PC-3 (cell line): Measurements from ENCODE around the gene MAK. TPM values are rescaled to one million over a fixed set of nuclear protein-coding genes. Genes with fewer than 3 reads are reported as not detected.
"Not testable (repeated sequence)": the region's sequence is repeated elsewhere in the genome, so short reads cannot be mapped to it uniquely, and the experiment has no call there.

ENCODE experiments used
- ATAC-seq: fragments of 200-7000 bp; cut with Tn5 transposase; 2 replicates; pipeline ENCODE4 v1.9.1; 2020; ENCODE audit warnings: mild to moderate bottlenecking, moderate library complexity
- BruUV-seq: library from RNA; stranded (reverse); fragments of 400-500 nt; replicated peaks from 2 replicates; lab custom pipeline; 2021; lab: Mats Ljungman, UMichigan
- CTCF ChIA-PET: fragments of 300-600 bp; sonication (Branson Sonifier 250); formaldehyde crosslinking; loops from one replicate; lab custom pipeline; 2022; ENCODE audit warnings: antibody characterized with exemption; lab: Charles Lee
- POLR2A ChIA-PET: fragments of 300-600 bp; sonication (Branson Sonifier 250); formaldehyde crosslinking; loops from one replicate; lab custom pipeline; 2022; ENCODE audit warnings: antibody characterized with exemption; ENCODE audit not compliant: unreplicated experiment; lab: Charles Lee
- DNase-seq: peaks from one replicate; pipeline ENCODE4 v3.0.0-alpha.2; 2015
- H2AFZ ChIP-seq: fragments of 300-600 bp; sonication (generic); 2 replicates; pipeline ENCODE4 v1.6.0; 2016; ENCODE audit warnings: antibody characterized with exemption, low read length
- H3F3A ChIP-seq: fragments of 300-600 bp; sonication (generic); one replicate; pipeline ENCODE4 v1.6.0; 2017; ENCODE audit warnings: antibody characterized with exemption, low read length, control low read depth, mild to moderate bottlenecking; ENCODE audit not compliant: unreplicated experiment
- H3K27ac ChIP-seq: fragments of 300-600 bp; sonication (generic); 2 replicates; pipeline ENCODE4 v1.5.1; 2016; ENCODE audit warnings: mild to moderate bottlenecking, low read length
- H3K27me3 ChIP-seq: fragments of 300-600 bp; sonication (generic); 2 replicates; pipeline ENCODE4 v1.6.1; 2016; ENCODE audit warnings: low read length, mixed read lengths
- H3K36me3 ChIP-seq: fragments of 300-600 bp; sonication (generic); 2 replicates; pipeline ENCODE4 v1.6.1; 2016; ENCODE audit warnings: low read depth, mixed run types, low read length, mixed read lengths
- H3K4me1 ChIP-seq: fragments of 300-600 bp; sonication (generic); 2 replicates; pipeline ENCODE4 v1.5.1; 2016; ENCODE audit warnings: low read length; ENCODE audit not compliant: insufficient read depth
- H3K4me2 ChIP-seq: fragments of 300-600 bp; sonication (generic); 2 replicates; pipeline ENCODE4 v1.6.0; 2016; ENCODE audit warnings: low read length
- H3K4me3 ChIP-seq: fragments of 300-600 bp; sonication (generic); 2 replicates; pipeline ENCODE4 v1.5.1; 2016; ENCODE audit warnings: mild to moderate bottlenecking, low read length, mixed read lengths
- H3K79me2 ChIP-seq: fragments of 300-600 bp; sonication (generic); 2 replicates; pipeline ENCODE4 v1.6.1; 2017; ENCODE audit warnings: low read length, mixed read lengths
- H3K9ac ChIP-seq: fragments of 300-600 bp; sonication (generic); 2 replicates; pipeline ENCODE4 v1.6.0; 2016; ENCODE audit warnings: mild to moderate bottlenecking, low read length
- H3K9me2 ChIP-seq: fragments of 300-600 bp; sonication (generic); replicated peaks from 2 replicates; pipeline ENCODE4 v1.6.1; 2016; ENCODE audit warnings: mixed run types, low read length, mixed read lengths
- H3K9me3 ChIP-seq: fragments of 300-600 bp; sonication (generic); 2 replicates; pipeline ENCODE4 v1.6.1; 2016; ENCODE audit warnings: low read length, mixed read lengths
- H4K20me1 ChIP-seq: fragments of 300-600 bp; sonication (generic); 2 replicates; pipeline ENCODE4 v1.6.1; 2016; ENCODE audit warnings: low read length, mixed read lengths
- CTCF ChIP-seq: fragments of 300-600 bp; sonication (generic); conservative IDR thresholded peaks from 2 replicates; pipeline ENCODE4 v1.5.1; 2017; ENCODE audit warnings: antibody characterized with exemption, low read depth, mild to moderate bottlenecking, low read length
- EZH2 ChIP-seq: fragments of 300-600 bp; sonication (generic); IDR thresholded peaks from one replicate; pipeline ENCODE4 v1.6.1; 2017; ENCODE audit warnings: antibody characterized with exemption, mild to moderate bottlenecking, low read length; ENCODE audit not compliant: unreplicated experiment
- EZH2phosphoT487 ChIP-seq: fragments of 300-600 bp; sonication (generic); IDR thresholded peaks from 2 replicates; pipeline ENCODE4 v1.6.1; 2018; ENCODE audit warnings: mild to moderate bottlenecking, antibody characterized with exemption, low read length, borderline replicate concordance
- intact Hi-C: fragments of 100-400 bp; cut with micrococcal nuclease; formaldehyde crosslinking; loops from 2 replicates; pipeline ENCODE4 v1.9.0; 2023
- total RNA-seq: library from RNA; depleted of rRNA; stranded (reverse); fragments of >200 nt; gene quantifications from 2 replicates; pipeline ENCODE4 v1.2.3, GENCODE V29; 2014

MAK gene
- total RNA-seq, 1 experiment from 2014 or later, result 0.11 TPM

DNA sequence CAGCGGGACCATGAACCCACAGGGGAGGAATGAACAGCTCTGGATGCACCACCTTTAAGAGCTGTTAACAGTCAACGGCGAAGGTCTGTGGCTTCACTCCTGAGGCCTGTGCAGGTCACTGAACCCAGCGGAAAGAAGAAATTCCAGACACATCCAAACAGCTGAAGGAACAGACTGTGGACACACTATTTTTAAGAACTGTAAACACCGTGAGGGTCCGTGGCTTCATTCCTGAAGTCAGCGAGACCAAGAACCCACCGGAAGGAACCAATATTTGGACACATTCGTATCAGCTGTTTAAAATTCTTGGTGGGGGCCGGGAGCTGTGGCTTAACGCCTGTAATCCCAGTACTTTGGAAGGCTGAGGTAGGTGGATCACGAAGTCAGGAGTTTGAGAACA, 96.1 kb downstream of the MAK start:
- Histone ChIP-seq H3K4me1 (peaks cover 9% of the 10 kb centered on the region), H2AFZ (no peak overlapping the region), H3K79me2 (no peaks in the 10 kb centered on the region), H3K9me3 (no peaks in the 10 kb centered on the region), H3K27ac (no peak overlapping the region), H3K9ac (no peak overlapping the region), H3K36me3 (no peaks in the 10 kb centered on the region), H3K27me3 (no peaks in the 10 kb centered on the region), H3F3A (no peaks in the 10 kb centered on the region), H3K4me2 (no peak overlapping the region), H3K4me3 (no peak overlapping the region), H3K9me2 (no peaks in the 10 kb centered on the region), H4K20me1 (no peaks in the 10 kb centered on the region)
- TF ChIP-seq CTCF (no peak), EZH2phosphoT487 (no peak), EZH2 (no peak)
- ChIA-PET POLR2A (no interaction called here), CTCF (no interaction called here)
- intact Hi-C loops, result no loop called here
- DNase-seq (no peak), ATAC-seq (no peak)
- BruUV-seq, result no TSS peak

DNA sequence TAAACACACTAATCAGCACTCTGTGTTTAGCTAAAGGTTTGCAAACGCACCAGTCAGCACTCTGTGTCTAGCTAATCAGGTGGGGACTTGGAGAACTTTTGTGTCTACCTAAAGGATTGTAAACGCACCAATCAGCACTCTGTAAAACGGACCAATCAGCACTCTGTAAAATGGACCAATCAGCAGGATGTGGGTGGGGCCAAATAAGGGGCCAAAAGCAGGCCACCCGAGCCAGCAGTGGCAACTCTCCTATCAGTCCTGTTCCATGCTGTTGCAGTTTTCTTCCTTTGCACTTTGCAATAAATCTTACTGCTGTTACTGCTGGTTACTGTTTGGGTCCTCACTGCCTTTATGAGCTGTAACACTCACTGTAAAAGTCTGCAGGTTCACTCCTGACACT, 96.7 kb downstream of the MAK start:
- H4K20me1 ChIP-seq, intact Hi-C loops, H3K79me2 ChIP-seq, H3K36me3 ChIP-seq, H3K9me3 ChIP-seq, H3K9me2 ChIP-seq, H3K4me3 ChIP-seq, H2AFZ ChIP-seq, H3F3A ChIP-seq, H3K27me3 ChIP-seq, H3K27ac ChIP-seq, H3K9ac ChIP-seq, POLR2A ChIA-PET, CTCF ChIA-PET, H3K4me1 ChIP-seq, DNase-seq, BruUV-seq, H3K4me2 ChIP-seq, ATAC-seq: not testable (repeated sequence)

DNA sequence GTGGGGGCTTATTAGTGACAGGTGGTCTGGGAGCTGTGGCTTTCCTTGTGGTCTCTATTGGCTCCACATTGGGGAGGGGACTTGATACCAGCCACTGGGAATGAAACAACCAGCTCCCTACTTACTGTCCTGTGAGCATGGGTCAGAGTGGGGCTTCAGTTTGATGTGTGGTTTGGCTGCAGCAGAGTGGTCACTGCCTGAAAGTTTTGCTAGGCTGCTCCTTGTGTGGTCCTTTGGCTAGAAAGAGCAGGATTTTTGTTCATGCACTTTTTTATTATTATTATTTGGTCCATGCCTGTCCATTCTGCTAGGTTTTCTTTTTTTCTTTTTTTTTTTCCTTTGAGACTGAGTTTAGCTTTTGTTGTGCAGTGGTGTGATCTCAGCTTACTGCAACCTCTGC, 98.3 kb downstream of the MAK start:
- no peak for DNase-seq
- H3K9me3 ChIP-seq, result no peaks in the 10 kb centered on the region
- no TSS peak for BruUV-seq
- H3K9me2 ChIP-seq, result no peaks in the 10 kb centered on the region
- CTCF ChIA-PET, result no interaction called here
- no peaks in the 10 kb centered on the region for H3K36me3 ChIP-seq
- H3K79me2 ChIP-seq, result no peaks in the 10 kb centered on the region
- H3K9ac ChIP-seq, result no peak overlapping the region
- TF ChIP-seq EZH2phosphoT487 (no peak), EZH2 (no peak)
- POLR2A ChIA-PET, result no interaction called here
- no peak overlapping the region for H3K4me2 ChIP-seq
- intact Hi-C loops, result no loop called here
- no peaks in the 10 kb centered on the region for H4K20me1 ChIP-seq
- ATAC-seq, result no peak
- H3K27ac ChIP-seq, result no peak overlapping the region
- peaks cover 4% of the 10 kb centered on the region for H3F3A ChIP-seq
- no peak overlapping the region for H2AFZ ChIP-seq
- H3K4me3 ChIP-seq, result no peak overlapping the region
- peaks cover 10% of the 10 kb centered on the region for H3K4me1 ChIP-seq
- H3K27me3 ChIP-seq, result no peaks in the 10 kb centered on the region

DNA sequence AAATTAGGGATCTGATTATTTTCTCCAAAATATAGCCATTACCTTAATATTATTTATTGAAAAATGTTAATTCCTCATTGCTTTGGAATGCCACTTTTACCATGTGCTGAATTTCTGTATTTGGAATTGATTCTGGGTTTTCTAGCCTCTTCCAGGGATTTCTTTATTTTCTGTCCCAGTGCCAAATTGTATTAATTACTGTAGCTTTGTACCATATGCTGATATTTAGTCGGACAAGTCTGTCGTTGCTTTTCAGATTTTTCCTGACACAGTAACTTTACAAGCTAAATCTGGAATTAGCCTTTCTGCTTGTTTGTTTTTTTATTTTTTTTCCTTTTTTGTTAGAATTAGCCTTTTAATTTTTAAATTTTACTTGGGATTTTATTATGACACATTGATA, 101.6 kb downstream of the MAK start:
- ATAC-seq (no peak), DNase-seq (no peak)
- Histone ChIP-seq H3K9me2 (no peaks in the 10 kb centered on the region), H3K9ac (no peak overlapping the region), H3K9me3 (no peaks in the 10 kb centered on the region), H3K36me3 (peaks cover 4% of the 10 kb centered on the region), H3K27ac (no peak overlapping the region), H3K4me2 (no peak overlapping the region), H4K20me1 (no peaks in the 10 kb centered on the region), H3K4me1 (peaks cover 25% of the 10 kb centered on the region), H3K79me2 (no peaks in the 10 kb centered on the region), H2AFZ (no peak overlapping the region), H3K4me3 (no peak overlapping the region), H3K27me3 (no peaks in the 10 kb centered on the region), H3F3A (peaks cover 4% of the 10 kb centered on the region)
- intact Hi-C loops, result no loop called here
- ChIA-PET CTCF (no interaction called here), POLR2A (no interaction called here)
- no TSS peak for BruUV-seq
- no peak for TF ChIP-seq EZH2phosphoT487
- TF ChIP-seq CTCF, result no peak
- no peak for TF ChIP-seq EZH2
